CD14-positive monocyte (primary cell): ENCODE results near the gene SYNE2. TPM values are rescaled to one million over a fixed set of nuclear protein-coding genes. Genes with fewer than 3 reads are reported as not detected.

ENCODE experiments used
- DNase-seq, 3 donors: peaks; one replicate each; pipeline ENCODE4 v3.0.0-alpha.2; 2011 to 2022
- H2AFZ ChIP-seq: 2 replicates; pipeline ENCODE4 v1.6.0; 2012; ENCODE audit warnings: mild to moderate bottlenecking, low read depth, low read length, inconsistent platforms; ENCODE audit not compliant: insufficient read depth, poor library complexity, severe bottlenecking
- H3K27ac ChIP-seq, 2 donors: 1 replicate in 1 of 2; 2 replicates in 1 of 2; pipeline ENCODE4 v1.5.1; 2012 to 2013; ENCODE audit warnings: low read length in 2 of 2, control low read depth in 1 of 2, inconsistent platforms in 1 of 2, low read depth in 1 of 2, mild to moderate bottlenecking in 1 of 2
- H3K27me3 ChIP-seq, 2 donors: one replicate each; pipeline versions ENCODE4 v1.6.0 to v1.6.1; 2011 to 2013; ENCODE audit warnings: low read length in 2 of 2; ENCODE audit not compliant: control insufficient read depth in 2 of 2, insufficient read depth in 2 of 2
- H3K36me3 ChIP-seq, 2 donors: replicated peaks in 1 of 2; 1 replicate in 1 of 2; 2 replicates in 1 of 2; pipeline versions ENCODE4 v1.5.1 to v1.6.1; 2012 to 2013; ENCODE audit warnings: low read length in 2 of 2, control low read depth in 1 of 2, inconsistent platforms in 1 of 2, mild to moderate bottlenecking in 1 of 2; ENCODE audit not compliant: insufficient read depth in 2 of 2, control insufficient read depth in 1 of 2
- H3K4me1 ChIP-seq, 2 donors: 1 replicate in 1 of 2; 2 replicates in 1 of 2; pipeline versions ENCODE4 v1.5.1 to v1.6.1; 2012 to 2013; ENCODE audit warnings: low read length in 2 of 2, control low read depth in 1 of 2, inconsistent platforms in 1 of 2, mild to moderate bottlenecking in 1 of 2, moderate library complexity in 1 of 2; ENCODE audit not compliant: insufficient read depth in 2 of 2, control insufficient read depth in 1 of 2
- H3K4me2 ChIP-seq: replicated peaks from 2 replicates; pipeline ENCODE3; 2012; ENCODE audit warnings: low read length, moderate library complexity, mild to moderate bottlenecking; ENCODE audit not compliant: poor library complexity, severe bottlenecking; ENCODE audit errors: extremely low read depth
- H3K4me3 ChIP-seq, 3 experiments: fragments of 200-600 bp in 1 of 3; sonication (generic) in 1 of 3; replicated peaks in 1 of 3; 1 replicate in 2 of 3; 2 replicates in 1 of 3; pipeline ENCODE4 v1.5.1; 2011 to 2013; ENCODE audit warnings: low read length in 3 of 3, mild to moderate bottlenecking in 3 of 3, control low read depth in 2 of 3, low read depth in 2 of 3, inconsistent platforms in 1 of 3, moderate library complexity in 1 of 3
- H3K79me2 ChIP-seq: 2 replicates; pipeline ENCODE4 v1.6.0; 2012; ENCODE audit warnings: mild to moderate bottlenecking, control low read depth, inconsistent platforms, low read length, moderate library complexity; ENCODE audit not compliant: insufficient read depth
- H3K9ac ChIP-seq: 2 replicates; pipeline ENCODE4 v1.6.0; 2017; ENCODE audit warnings: low read length, mild to moderate bottlenecking; ENCODE audit not compliant: insufficient read depth, poor library complexity, severe bottlenecking
- H3K9me3 ChIP-seq, 2 donors: replicated peaks in 1 of 2; 1 replicate in 1 of 2; 2 replicates in 1 of 2; pipeline versions ENCODE4 v1.5.1 to v1.6.1; 2012 to 2013; ENCODE audit warnings: low read length in 2 of 2, control low read depth in 1 of 2; ENCODE audit not compliant: control insufficient read depth in 1 of 2, insufficient read depth in 1 of 2
- H4K20me1 ChIP-seq: 2 replicates; pipeline ENCODE4 v1.6.0; 2012; ENCODE audit warnings: mild to moderate bottlenecking, low read length, control low read depth, moderate library complexity; ENCODE audit not compliant: insufficient read depth
- H3K27ac Mint-ChIP-seq, 7 donors: one replicate each; pipeline ENCODE4 v1.8.0; 2020; ENCODE audit warnings: mild to moderate bottlenecking in 7 of 7, mixed read lengths in 7 of 7, moderate library complexity in 6 of 7, inconsistent platforms in 2 of 7
- H3K27me3 Mint-ChIP-seq, 3 donors: one replicate each; pipeline ENCODE4 v1.8.0; 2021 to 2022; ENCODE audit warnings: low read depth in 3 of 3, mild to moderate bottlenecking in 3 of 3, mixed read lengths in 3 of 3, moderate library complexity in 3 of 3, inconsistent platforms in 1 of 3
- H3K36me3 Mint-ChIP-seq, 2 donors: one replicate each; pipeline ENCODE4 v1.8.0; 2020; ENCODE audit warnings: mixed read lengths in 2 of 2, inconsistent platforms in 1 of 2, mild to moderate bottlenecking in 1 of 2
- H3K4me1 Mint-ChIP-seq: one replicate; pipeline ENCODE4 v1.8.0; 2020; ENCODE audit warnings: mild to moderate bottlenecking, mixed read lengths
- H3K4me3 Mint-ChIP-seq, 2 donors: one replicate each; pipeline ENCODE4 v1.8.0; 2020; ENCODE audit warnings: mild to moderate bottlenecking in 2 of 2, mixed read lengths in 2 of 2, moderate library complexity in 1 of 2
- H3K9me3 Mint-ChIP-seq, 7 donors: one replicate each; pipeline ENCODE4 v1.8.0; 2020 to 2022; ENCODE audit warnings: mixed read lengths in 7 of 7, mild to moderate bottlenecking in 6 of 7, moderate library complexity in 6 of 7, inconsistent platforms in 2 of 7
- CTCF ChIP-seq: fragments of 200-600 bp; IDR thresholded peaks from one replicate; pipeline ENCODE4 v1.8.0; 2022; ENCODE audit warnings: antibody characterized with exemption, mild to moderate bottlenecking
- WGBS: methylation state at CpG from one replicate; pipeline ENCODE4 v1.1.5; 2013; ENCODE audit warnings: missing lambda C conversion rate; ENCODE audit not compliant: insufficient coverage; 5-methylcytosine and 5-hydroxymethylcytosine counted together
- intact Hi-C, 2 donors: fragments of 100-400 bp; cut with micrococcal nuclease; formaldehyde crosslinking; loops; one replicate each; pipeline versions ENCODE4 v1.15.0 to v1.15.1; 2023
- polyA plus RNA-seq, 3 donors: library from polyadenylated mRNA; depleted of rRNA in 1 of 3; unstranded in 2 of 3; stranded (reverse) in 1 of 3; fragments of 300-500 nt in 2 of 3; fragments of >200 nt in 1 of 3; fragmentation: Illumina TruSeq in 2 of 3; gene quantifications; 1 replicate in 2 of 3; 2 replicates in 1 of 3; pipeline ENCODE4 v1.2.3, GENCODE V29; 2012 to 2021

The SYNE2 gene
- polyA plus RNA-seq, 3 donors = 0.06 to 0.46 (median 0.44) TPM

- peaks cover 0 to 7% of the 10 kb centered on the region in 2 donors for H3K27me3 ChIP-seq
- no peaks in the 10 kb centered on the region for H3K4me1 ChIP-seq
- H3K9ac ChIP-seq = no peak overlapping the region
- no peaks in the 10 kb centered on the region for H3K79me2 ChIP-seq
- H2AFZ ChIP-seq = no peak overlapping the region
- Mint-ChIP-seq H3K4me3 (no peak overlapping the region), H3K36me3 (no peaks in the 10 kb centered on the region), H3K9me3 (peaks cover 0 to 1% (median 0%) of the 10 kb centered on the region in 7 donors), H3K4me1 (peaks cover 10% of the 10 kb centered on the region), H3K27ac (no peak overlapping the region), H3K27me3 (peaks cover 9 to 10% (median 10%) of the 10 kb centered on the region in 3 donors)
- no peak overlapping the region for H3K4me3 ChIP-seq
- TF ChIP-seq CTCF = no peak
- H3K36me3 ChIP-seq = no peaks in the 10 kb centered on the region
- no peak overlapping the region for H3K27ac ChIP-seq
- H3K4me2 ChIP-seq = no peak overlapping the region
- WGBS = 100% methylated on average over 2 of the region's 3 CpGs
- intact Hi-C loops = no loop called here
- DNase-seq = no peak
- no peaks in the 10 kb centered on the region for H3K9me3 ChIP-seq
- no peaks in the 10 kb centered on the region for H4K20me1 ChIP-seq
These were observed 345.7 kb downstream of the SYNE2 start for GRCh38 chr14:64198486-64198885.

GRCh38 chr14:64200170-64200569, 347.4 kb downstream of the SYNE2 start:
- peaks cover 10% of the 10 kb centered on the region for H3K4me1 Mint-ChIP-seq
- no peak overlapping the region for H2AFZ ChIP-seq

More at GRCh38 chr14:64200170-64200569, 347.4 kb downstream of the SYNE2 start:
- no peak overlapping the region for H3K27ac ChIP-seq
- H3K9ac ChIP-seq = no peak overlapping the region
- H3K27ac Mint-ChIP-seq = no peak overlapping the region
- intact Hi-C loops = no loop called here
- DNase-seq = no peak
- H3K79me2 ChIP-seq = no peaks in the 10 kb centered on the region
- H3K4me3 ChIP-seq = no peak overlapping the region
- H3K36me3 Mint-ChIP-seq = no peaks in the 10 kb centered on the region
- no peaks in the 10 kb centered on the region for H3K9me3 ChIP-seq
- no peaks in the 10 kb centered on the region for H4K20me1 ChIP-seq
- no peaks in the 10 kb centered on the region for H3K4me1 ChIP-seq
- peaks cover 8 to 10% (median 9%) of the 10 kb centered on the region in 3 donors for H3K27me3 Mint-ChIP-seq
- no peaks in the 10 kb centered on the region for H3K36me3 ChIP-seq
- peaks cover 0 to 1% (median 0%) of the 10 kb centered on the region in 7 donors for H3K9me3 Mint-ChIP-seq
- peaks cover 0 to 7% of the 10 kb centered on the region in 2 donors for H3K27me3 ChIP-seq
- H3K4me3 Mint-ChIP-seq = no peak overlapping the region
- no peak overlapping the region for H3K4me2 ChIP-seq
- TF ChIP-seq CTCF = no peak
- WGBS = 91% methylated on average over 4 of the region's 4 CpGs
